SK-N-SH (cell line): ENCODE measurements around the gene CYSTM1. TPM values are rescaled to one million over a fixed set of nuclear protein-coding genes. Genes with fewer than 3 reads are reported as not detected.
A peak's percentile ranks its signal among the peaks of the same experiment; 100 is the strongest.

ENCODE experiments used
- CTCF ChIA-PET: fragments of 300-600, 350-600 bp; formaldehyde crosslinking; extraction: SDS; loops from one replicate; lab custom pipeline; 2021; lab: Yijun Ruan, JAX
- POLR2A ChIA-PET: fragments of 350-600 bp; sonication (Branson Sonifier 250); formaldehyde crosslinking; extraction: SDS; loops from one replicate; lab custom pipeline; 2020; ENCODE audit warnings: antibody characterized with exemption, inconsistent platforms; lab: Yijun Ruan, JAX
- DNase-seq: peaks from one replicate; pipeline ENCODE4 v3.0.0; 2012
- H2AFZ ChIP-seq: fragments of 200-600 bp; sonication (generic); 2 replicates; pipeline ENCODE4 v1.8.1; 2016; ENCODE audit warnings: antibody characterized with exemption, mild to moderate bottlenecking, low read depth
- H3F3A ChIP-seq: fragments of 200-600 bp; sonication (generic); replicated peaks from 2 replicates; pipeline ENCODE3; 2016; ENCODE audit warnings: antibody characterized with exemption, mild to moderate bottlenecking; ENCODE audit not compliant: insufficient read depth
- H3K27ac ChIP-seq, 2 experiments: fragments of 200-500 bp in 1 of 2; fragments of 200-600 bp in 1 of 2; sonication (Bioruptor generic) in 1 of 2; sonication (generic), shearing (Covaris generic) in 1 of 2; 2 replicates each; pipeline versions ENCODE4 v1.5.1 to v1.6.1; 2014 to 2016; ENCODE audit warnings: low read depth in 2 of 2, inconsistent platforms in 1 of 2, low read length in 1 of 2, mild to moderate bottlenecking in 1 of 2, mixed read lengths in 1 of 2
- H3K27me3 ChIP-seq: fragments of 200-600 bp; sonication (generic), shearing (Covaris generic); 2 replicates; pipeline ENCODE4 v1.6.1; 2016; ENCODE audit warnings: mixed run types; ENCODE audit not compliant: insufficient read depth
- H3K36me3 ChIP-seq, 2 experiments: fragments of 200-500 bp in 1 of 2; fragments of 200-600 bp in 1 of 2; sonication (Bioruptor generic) in 1 of 2; sonication (generic) in 1 of 2; replicated peaks in 1 of 2; 2 replicates each; pipeline versions ENCODE3 to v1.5.1; 2014 to 2016; ENCODE audit warnings: low read length in 1 of 2, mild to moderate bottlenecking in 1 of 2; ENCODE audit not compliant: insufficient read depth in 2 of 2, control insufficient read depth in 1 of 2
- H3K4me1 ChIP-seq, 2 experiments: fragments of 200-500 bp in 1 of 2; fragments of 200-600 bp in 1 of 2; sonication (Bioruptor generic) in 1 of 2; sonication (generic), shearing (Covaris generic) in 1 of 2; 2 replicates each; pipeline versions ENCODE4 v1.5.1 to v1.6.1; 2014 to 2016; ENCODE audit warnings: low read depth in 1 of 2, low read length in 1 of 2, mixed run types in 1 of 2; ENCODE audit not compliant: insufficient read depth in 2 of 2, control insufficient read depth in 1 of 2
- H3K4me2 ChIP-seq: fragments of 200-600 bp; sonication (generic), shearing (Covaris generic); 2 replicates; pipeline ENCODE4 v1.6.1; 2017; ENCODE audit warnings: mixed run types
- H3K4me3 ChIP-seq, 2 experiments: fragments of 200-500 bp in 1 of 2; fragments of 200-600 bp in 1 of 2; sonication (Bioruptor generic) in 1 of 2; sonication (generic), shearing (Covaris generic) in 1 of 2; 2 replicates each; pipeline versions ENCODE4 v1.5.1 to v1.8.1; 2014 to 2016; ENCODE audit warnings: low read depth in 2 of 2, inconsistent platforms in 1 of 2, low read length in 1 of 2, mild to moderate bottlenecking in 1 of 2, mixed read lengths in 1 of 2, moderate library complexity in 1 of 2
- H3K79me2 ChIP-seq: fragments of 200-600 bp; sonication (generic); 2 replicates; pipeline ENCODE4 v1.8.1; 2017; ENCODE audit warnings: mild to moderate bottlenecking; ENCODE audit not compliant: insufficient read depth
- H3K9ac ChIP-seq: fragments of 200-600 bp; sonication (generic); 2 replicates; pipeline ENCODE4 v1.6.1; 2017; ENCODE audit warnings: mixed run types
- H3K9me2 ChIP-seq: fragments of 200-600 bp; sonication (generic); 2 replicates; pipeline ENCODE4 v1.6.1; 2017; ENCODE audit warnings: mixed run types
- H3K9me3 ChIP-seq: fragments of 200-600 bp; sonication (generic); 2 replicates; pipeline ENCODE4 v1.6.1; 2017; ENCODE audit warnings: mixed run types, mild to moderate bottlenecking, moderate library complexity
- H4K20me1 ChIP-seq: fragments of 200-600 bp; sonication (generic); 2 replicates; pipeline ENCODE4 v1.6.1; 2017; ENCODE audit warnings: mild to moderate bottlenecking, mixed run types; ENCODE audit not compliant: insufficient read depth
- CTCF ChIP-seq: fragments of 200-600 bp; sonication (generic); IDR thresholded peaks from 2 replicates; pipeline ENCODE4 v1.6.1; 2017; ENCODE audit warnings: antibody characterized with exemption, mild to moderate bottlenecking, moderate library complexity
- EZH2phosphoT487 ChIP-seq: fragments of 200-600 bp; sonication (generic); IDR thresholded peaks from 2 replicates; pipeline ENCODE4 v1.6.1; 2017; ENCODE audit warnings: low read depth, mixed run types, mild to moderate bottlenecking, antibody characterized with exemption, moderate library complexity, borderline replicate concordance
- FOSL2 ChIP-seq: IDR thresholded peaks from 2 replicates; pipeline ENCODE4 v1.4.0; 2012; ENCODE audit warnings: low read depth, mild to moderate bottlenecking, moderate library complexity, borderline replicate concordance
- FOXM1 ChIP-seq: IDR thresholded peaks from 2 replicates; pipeline ENCODE4 v1.4.0; 2012; ENCODE audit warnings: low read depth, mild to moderate bottlenecking
- JUND ChIP-seq: IDR thresholded peaks from 2 replicates; pipeline ENCODE4 v1.4.0; 2012
- NFIC ChIP-seq: IDR thresholded peaks from 2 replicates; pipeline ENCODE4 v1.4.0; 2012; ENCODE audit warnings: borderline replicate concordance
- PBX3 ChIP-seq: IDR thresholded peaks from 2 replicates; pipeline ENCODE4; 2012
- POLR2AphosphoS5 ChIP-seq: IDR thresholded peaks from 2 replicates; pipeline ENCODE4 v1.6.1; 2012; ENCODE audit warnings: low read depth, low read length
- RAD21 ChIP-seq: IDR thresholded peaks from 2 replicates; pipeline ENCODE4 v1.6.1; 2012; ENCODE audit warnings: mild to moderate bottlenecking, low read length
- RCOR1 ChIP-seq: fragments of 150-350 bp; IDR thresholded peaks from 2 replicates; pipeline ENCODE4 v1.6.1; 2017; ENCODE audit warnings: antibody characterized with exemption, low read length
- REST ChIP-seq: IDR thresholded peaks from 2 replicates; pipeline ENCODE4 v1.6.1; 2012; ENCODE audit warnings: mild to moderate bottlenecking, low read depth, low read length, moderate library complexity
- TCF12 ChIP-seq: IDR thresholded peaks from 2 replicates; pipeline ENCODE4 v1.4.0; 2012
- USF2 ChIP-seq: fragments of 150-350 bp; IDR thresholded peaks from 2 replicates; pipeline ENCODE4 v1.6.1; 2017; ENCODE audit warnings: antibody characterized with exemption, low read length, low read depth, borderline replicate concordance
- ZBTB33 ChIP-seq: IDR thresholded peaks from 2 replicates; pipeline ENCODE4 v1.4.0; 2012; ENCODE audit warnings: low read depth, borderline replicate concordance
- WGBS: methylation state at CpG from one replicate; pipeline ENCODE4 v1.1.6; 2017; ENCODE audit warnings: low lambda C conversion rate; 5-methylcytosine and 5-hydroxymethylcytosine counted together
- polyA plus RNA-seq, 3 experiments: library from polyadenylated mRNA; depleted of rRNA; stranded (reverse); fragments of >200 nt; gene quantifications; 2 replicates each; pipeline ENCODE4 v1.2.3, GENCODE V29; 2012

Gene CYSTM1
- polyA plus RNA-seq, 1 of the 3 experiments (the other 2 are of a cell fraction) = 27.1 TPM

GRCh38 chr5:140256726-140257125 is 81.7 kb downstream of the CYSTM1 start (continued):
- no peak for TF ChIP-seq ZBTB33
- TF ChIP-seq, all 33 proteins: peak for 0

- Histone ChIP-seq H3K4me3 (no peak overlapping the region), H3K36me3 (peaks cover 2 to 3% of the 10 kb centered on the region in 2 experiments), H3K4me2 (no peak overlapping the region; the same call in 1 of the 2 replicates), H3K4me1 (peaks cover 6 to 24% of the 10 kb centered on the region in 2 experiments; a peak in 3 of 4 replicates), H3F3A (peaks cover 32% of the 10 kb centered on the region), H3K27me3 (no peaks in the 10 kb centered on the region), H3K9me3 (no peaks in the 10 kb centered on the region), H3K9ac (no peak overlapping the region), H4K20me1 (no peaks in the 10 kb centered on the region), H3K27ac (peak overlapping the region in 1 of 2 experiments; percentile 79; a peak in 2 of 4 replicates), H3K9me2 (no peaks in the 10 kb centered on the region), H2AFZ (no peak overlapping the region), H3K79me2 (peaks cover 79% of the 10 kb centered on the region)
- TF ChIP-seq CTCF (no peak), TCF12 (peak; percentile 38; the same call in 1 of the 2 replicates), NFIC (no peak), FOSL2 (0 out of 2 replicates have a peak, but pooled peaks have one; percentile 4), JUND (no peak), USF2 (no peak)
- no peak for DNase-seq
- CTCF ChIA-PET = interaction anchor here (2.1 to 2.5 kb wide), 4 partner anchors 9 to 18 kb away, joined by 6 to 17 read pairs (median 9); no protein-coding TSS in a partner anchor
- POLR2A ChIA-PET = no interaction called here
- 48% methylated on average over 3 of the region's 3 CpGs for WGBS
Observed at GRCh38 chr5:140258016-140258415, 83.0 kb downstream of the CYSTM1 start.

- H3K79me2 ChIP-seq = peaks cover 70% of the 10 kb centered on the region
- H4K20me1 ChIP-seq = no peaks in the 10 kb centered on the region
- peaks cover 2 to 3% of the 10 kb centered on the region in 2 experiments for H3K36me3 ChIP-seq
- H2AFZ ChIP-seq = no peak overlapping the region
- ChIA-PET CTCF (interaction anchor here (2.2 to 2.5 kb wide), 2 partner anchors 11 to 15 kb away, joined by 6 to 17 read pairs; no protein-coding TSS in a partner anchor), POLR2A (no interaction called here)
- no peak overlapping the region for H3K9ac ChIP-seq
- H3K27ac ChIP-seq = peak overlapping the region in 1 of 2 experiments; percentile 79; a peak in 2 of 4 replicates
- H3K27me3 ChIP-seq = no peaks in the 10 kb centered on the region
- no peak for DNase-seq
- 98% methylated on average over 4 of the region's 4 CpGs for WGBS
- H3K9me3 ChIP-seq = no peaks in the 10 kb centered on the region
- H3K4me2 ChIP-seq = no peak overlapping the region
- no peaks in the 10 kb centered on the region for H3K9me2 ChIP-seq
- peaks cover 7 to 24% of the 10 kb centered on the region in 2 experiments; a peak in 3 of 4 replicates for H3K4me1 ChIP-seq
- H3K4me3 ChIP-seq = no peak overlapping the region
- peaks cover 30% of the 10 kb centered on the region for H3F3A ChIP-seq
- TF ChIP-seq PBX3 (no peak), FOXM1 (no peak), RCOR1 (no peak), USF2 (no peak), RAD21 (no peak), EZH2phosphoT487 (no peak), POLR2AphosphoS5 (no peak), REST (no peak)
Observed at GRCh38 chr5:140258873-140259272, 83.9 kb downstream of the CYSTM1 start.
